NCI-H2171 (cell line): Measurements from ENCODE around the gene BCAN.
A peak's percentile ranks its signal among the peaks of the same experiment; 100 is the strongest.
"Not testable (repeated sequence)": the region's sequence is repeated elsewhere in the genome, so short reads cannot be mapped to it uniquely, and the experiment has no call there.

Experiments
- DNase-seq: peaks from one replicate; lab custom pipeline; 2025; lab: John Stamatoyannopoulos, UW

The BCAN gene

GRCh38 chr1:156616463-156616862 lies 25.5 kb upstream of the BCAN start:
- no peak for DNase-seq

DNA sequence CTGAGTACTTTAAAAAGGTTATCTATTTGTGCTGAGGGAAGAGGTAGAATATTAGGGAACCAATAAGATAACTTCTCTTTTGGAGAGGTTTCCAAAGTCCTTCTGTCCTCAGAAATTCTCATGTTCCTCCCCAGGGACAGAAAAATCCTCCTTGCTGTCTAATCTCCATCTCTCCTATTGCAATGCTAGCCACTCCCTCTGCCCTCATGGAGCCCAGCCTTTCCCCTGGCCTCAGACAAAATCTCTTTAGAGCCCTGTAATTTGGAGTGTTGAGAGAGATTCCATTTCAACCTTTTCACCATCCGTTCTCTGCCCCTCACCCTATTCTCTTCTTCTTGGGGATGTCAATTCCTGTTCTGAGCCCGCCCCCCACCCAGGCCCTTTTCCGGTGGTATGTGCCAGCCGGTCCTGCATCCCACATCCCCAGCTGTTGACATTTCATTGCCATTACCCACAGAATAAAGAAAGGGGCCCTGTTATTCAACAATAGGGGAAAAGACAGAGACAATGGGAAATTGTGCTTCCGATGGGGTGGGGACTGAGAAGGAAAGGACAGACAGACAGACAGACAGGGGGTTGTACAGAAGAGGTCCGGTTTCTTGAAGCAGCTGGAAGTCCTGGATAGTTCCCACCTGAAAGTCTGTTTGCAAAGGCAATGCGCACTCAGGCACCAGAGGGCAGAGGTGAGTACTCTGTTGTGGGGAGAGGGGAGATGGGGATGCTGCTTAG lies 22.9 kb upstream of the BCAN start, which contains the start of gene HAPLN2:
Gene HAPLN2, plus strand, starts transcription at position 563 of the 729 bp plus-strand sequence. CDS start 4,076 bp downstream, outside the sequence.
- DNase-seq, result no peak

- DNase-seq, result no peak
Observed at GRCh38 chr1:156619582-156619955, 22.3 kb upstream of the BCAN start.

DNA sequence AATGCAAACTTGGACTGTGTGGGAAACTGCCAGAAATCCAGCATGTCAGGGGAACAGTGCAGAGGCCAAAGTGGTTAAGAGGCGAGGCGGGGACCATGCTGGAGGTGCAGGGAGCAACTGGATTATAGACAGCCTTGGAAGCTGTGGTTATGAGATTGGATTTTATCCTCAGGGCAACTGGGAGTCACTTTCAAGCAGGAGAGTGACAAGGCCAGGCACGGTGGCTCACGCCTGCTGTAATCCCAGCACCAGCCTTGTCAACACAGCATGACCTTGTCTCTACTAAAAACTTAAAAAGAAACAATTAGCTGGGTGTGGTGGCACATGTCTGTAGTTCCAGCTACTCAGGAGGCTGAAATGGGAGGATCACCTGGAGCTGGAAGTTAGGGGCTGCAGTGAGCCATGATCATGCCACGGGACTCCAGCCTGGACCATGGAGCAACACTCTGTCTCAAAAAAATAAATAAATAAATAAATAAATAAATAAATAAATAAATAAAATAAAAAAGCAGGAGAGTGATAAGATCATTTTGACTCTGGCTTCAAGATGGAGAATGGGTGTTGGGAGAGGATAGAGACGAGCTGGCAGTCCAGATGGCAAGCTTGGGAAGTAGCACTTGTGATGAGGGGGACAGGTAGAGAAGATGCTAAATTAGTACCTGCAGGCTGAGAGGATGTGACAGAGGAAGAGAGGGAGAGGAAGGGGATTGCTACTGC lies 19.2 kb upstream of the BCAN start:
- DNase-seq, result no peak

DNA sequence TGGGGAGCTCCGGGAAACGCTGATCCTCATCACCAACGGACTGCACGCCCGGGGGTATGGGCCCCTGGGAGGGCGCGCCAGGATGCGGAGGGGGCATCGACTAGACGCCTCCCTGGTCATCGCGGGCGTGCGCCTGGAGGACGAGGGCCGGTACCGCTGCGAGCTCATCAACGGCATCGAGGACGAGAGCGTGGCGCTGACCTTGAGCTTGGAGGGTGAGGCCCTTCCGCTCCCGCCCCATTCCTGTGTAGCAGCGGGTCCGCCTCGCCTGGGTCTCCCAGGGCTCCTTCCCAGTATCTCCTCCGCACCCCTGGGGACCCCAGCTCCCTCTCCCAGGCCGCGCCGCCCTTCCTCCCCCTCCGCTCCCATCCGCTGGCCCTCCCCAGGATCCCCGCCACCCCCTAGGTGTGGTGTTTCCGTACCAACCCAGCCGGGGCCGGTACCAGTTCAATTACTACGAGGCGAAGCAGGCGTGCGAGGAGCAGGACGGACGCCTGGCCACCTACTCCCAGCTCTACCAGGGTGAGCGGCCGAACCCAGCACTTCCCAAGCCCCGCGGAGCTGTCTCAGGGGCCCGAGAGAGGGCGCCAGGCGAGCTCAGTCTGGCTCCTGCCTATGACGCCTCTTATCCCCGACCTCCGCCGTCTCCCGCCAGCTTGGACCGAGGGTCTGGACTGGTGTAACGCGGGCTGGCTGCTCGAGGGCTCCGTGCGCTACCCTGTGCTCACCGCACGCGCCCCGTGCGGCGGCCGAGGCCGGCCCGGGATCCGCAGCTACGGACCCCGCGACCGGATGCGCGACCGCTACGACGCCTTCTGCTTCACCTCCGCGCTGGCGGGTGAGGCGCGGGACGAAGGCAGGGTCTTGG lies 17.7 kb upstream of the BCAN start:
- DNase-seq, result no peak

GRCh38 chr1:156624814-156625435 lies 17.0 kb upstream of the BCAN start:
- no peak for DNase-seq

DNA sequence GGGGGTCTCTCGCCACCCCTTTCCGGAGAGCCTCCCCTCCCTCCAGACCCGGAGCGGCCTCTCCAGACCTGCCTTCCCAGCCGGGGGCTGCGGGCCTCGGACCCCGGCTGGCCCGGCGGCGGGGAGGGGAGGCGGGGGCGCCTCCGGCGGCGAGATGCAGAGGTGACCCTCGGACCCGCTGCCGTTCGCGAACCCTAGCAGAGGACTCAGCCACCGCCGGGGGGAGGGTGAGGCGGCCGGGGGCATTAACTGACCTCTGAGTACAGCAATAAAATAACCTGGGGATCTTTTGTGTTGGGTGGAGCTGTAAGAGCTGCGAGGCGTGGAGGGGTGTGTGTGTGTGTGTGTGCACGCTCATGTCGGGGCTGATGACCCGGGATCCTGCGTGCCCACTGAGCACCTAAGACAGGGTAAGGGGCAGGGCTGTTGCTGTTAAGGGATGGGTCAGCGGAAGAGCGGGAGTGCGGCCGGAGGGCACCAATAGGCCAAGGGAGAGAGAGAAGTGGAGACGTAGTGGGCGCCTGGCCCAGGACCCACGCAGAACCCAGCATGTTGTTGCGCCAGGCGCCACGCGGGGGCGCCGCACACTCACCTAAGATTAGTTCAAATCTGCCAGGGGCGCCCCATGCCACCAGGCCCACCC lies 16.4 kb upstream of the BCAN start:
- no peak for DNase-seq

GRCh38 chr1:156626079-156626438 lies 15.9 kb upstream of the BCAN start:
- DNase-seq, result no peak

DNA sequence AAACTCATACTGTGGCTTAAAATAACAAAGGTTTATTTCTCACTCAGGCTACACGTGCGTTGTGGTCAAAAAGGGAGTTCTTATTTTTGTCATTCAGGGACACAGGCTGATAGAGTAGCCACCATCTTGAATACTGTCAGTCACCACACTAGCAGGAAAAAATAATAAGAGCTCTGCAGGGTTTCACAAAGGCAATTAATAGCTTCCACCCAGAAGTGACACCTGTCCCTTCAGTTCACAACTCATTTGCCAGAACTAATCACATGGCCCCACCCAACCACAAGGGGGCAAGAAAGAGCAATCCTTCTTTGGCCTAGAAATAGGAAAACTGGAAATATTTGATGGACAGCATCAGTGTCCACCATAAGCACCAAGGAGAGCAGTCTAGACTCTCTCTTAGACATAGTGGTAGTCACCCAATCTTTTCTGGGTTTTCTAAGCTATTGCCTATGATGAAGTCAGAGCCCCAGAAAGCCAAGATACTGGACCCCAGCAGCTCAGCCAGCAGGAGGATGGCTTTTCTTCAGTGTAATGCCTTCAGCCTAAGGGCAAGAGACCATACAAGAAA lies 14.5 kb upstream of the BCAN start:
- DNase-seq, result peak; percentile 66

GRCh38 chr1:156629823-156630449 lies 12.0 kb upstream of the BCAN start:
- no peak for DNase-seq

GRCh38 chr1:156631152-156631551 lies 10.8 kb upstream of the BCAN start:
- not testable (repeated sequence) for DNase-seq

DNA sequence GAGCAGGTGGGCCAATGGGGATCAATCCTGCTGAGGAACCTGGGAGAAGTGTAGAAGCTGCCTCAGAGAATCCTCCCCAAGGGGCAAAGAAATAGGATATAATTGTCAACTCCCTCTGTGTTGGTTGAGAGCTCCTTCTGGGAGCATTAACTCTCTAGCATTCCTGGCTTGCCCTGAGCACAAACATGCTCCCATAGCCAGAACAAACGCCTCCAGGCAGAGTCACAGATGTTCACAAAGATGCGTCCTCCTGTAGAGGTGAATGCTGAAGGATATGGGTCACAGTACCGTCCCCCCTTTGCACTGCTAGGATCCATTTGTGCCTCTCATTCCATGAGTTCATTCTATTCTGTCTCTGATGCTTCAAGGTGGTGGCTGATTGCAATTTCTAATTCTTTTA lies 9.6 kb upstream of the BCAN start:
- no peak for DNase-seq

- DNase-seq, result no peak
Observed at GRCh38 chr1:156638189-156638985, 3.5 kb upstream of the BCAN start.

DNA sequence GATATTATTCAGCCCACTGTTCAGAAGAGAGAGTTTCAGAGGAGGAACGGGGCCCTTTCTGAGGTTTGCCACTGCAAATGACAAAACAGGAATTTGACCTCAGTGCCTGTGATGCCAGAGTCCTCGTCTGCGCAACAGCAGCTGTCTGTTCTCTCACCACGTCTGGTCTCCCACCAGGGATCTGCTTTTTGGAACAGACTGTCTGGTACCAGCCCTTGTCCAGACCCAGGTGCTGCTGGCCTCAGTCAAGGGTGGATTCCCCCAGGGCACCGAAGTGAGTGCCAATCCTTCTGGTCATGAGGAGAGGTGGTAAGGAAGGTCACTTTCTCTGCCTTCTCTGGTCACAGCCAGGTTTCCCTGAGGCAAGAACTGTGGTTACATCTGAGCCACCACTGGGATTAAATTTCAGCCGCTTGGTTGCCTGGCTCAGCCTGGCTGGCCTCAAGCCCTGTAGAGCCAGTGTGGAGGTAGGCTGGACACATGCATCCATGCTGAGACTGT lies 2.3 kb upstream of the BCAN start:
- no peak for DNase-seq

DNA sequence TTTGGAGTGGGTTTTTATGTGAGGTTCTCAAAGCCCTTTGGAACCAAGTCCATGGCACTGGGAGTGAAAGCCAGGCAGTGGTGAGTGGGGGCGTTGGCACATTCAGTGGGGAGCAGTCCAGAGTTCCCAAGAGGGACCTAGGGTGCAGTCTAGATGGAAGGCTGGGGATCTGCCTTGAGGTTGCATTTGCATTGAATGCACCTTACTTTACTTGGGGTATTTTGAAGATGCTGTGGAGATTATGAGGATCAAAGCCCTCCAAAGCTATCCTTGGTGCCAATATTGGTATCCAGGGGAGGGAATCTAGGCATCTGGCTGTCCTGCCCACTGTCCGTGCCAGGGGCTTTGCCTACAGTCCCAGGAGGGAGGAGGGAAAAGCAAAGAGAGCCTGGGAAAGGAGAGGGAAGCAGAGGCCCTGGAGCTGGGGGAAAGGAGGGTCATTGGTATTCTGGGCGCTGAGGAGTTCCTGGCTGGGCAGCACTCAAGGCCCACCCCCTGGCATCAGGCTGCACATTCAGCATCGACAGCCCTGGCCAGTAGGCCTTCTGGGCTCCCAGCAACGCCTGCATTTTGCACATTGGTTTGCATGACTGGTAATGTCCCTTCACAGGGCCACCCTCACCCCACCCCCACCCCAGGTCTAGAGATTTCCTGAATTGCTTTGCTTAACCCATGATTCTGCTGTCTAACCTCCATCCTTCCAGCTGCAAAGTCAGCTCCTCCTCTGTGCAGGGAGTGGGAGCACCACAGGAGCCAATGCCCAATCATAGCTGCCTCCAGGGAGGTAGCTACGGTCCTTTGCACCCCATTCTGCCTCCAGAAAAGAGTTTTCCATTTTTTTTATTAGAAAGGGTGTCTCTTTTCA lies 843 bp upstream of the BCAN start:
- no peak for DNase-seq

DNA sequence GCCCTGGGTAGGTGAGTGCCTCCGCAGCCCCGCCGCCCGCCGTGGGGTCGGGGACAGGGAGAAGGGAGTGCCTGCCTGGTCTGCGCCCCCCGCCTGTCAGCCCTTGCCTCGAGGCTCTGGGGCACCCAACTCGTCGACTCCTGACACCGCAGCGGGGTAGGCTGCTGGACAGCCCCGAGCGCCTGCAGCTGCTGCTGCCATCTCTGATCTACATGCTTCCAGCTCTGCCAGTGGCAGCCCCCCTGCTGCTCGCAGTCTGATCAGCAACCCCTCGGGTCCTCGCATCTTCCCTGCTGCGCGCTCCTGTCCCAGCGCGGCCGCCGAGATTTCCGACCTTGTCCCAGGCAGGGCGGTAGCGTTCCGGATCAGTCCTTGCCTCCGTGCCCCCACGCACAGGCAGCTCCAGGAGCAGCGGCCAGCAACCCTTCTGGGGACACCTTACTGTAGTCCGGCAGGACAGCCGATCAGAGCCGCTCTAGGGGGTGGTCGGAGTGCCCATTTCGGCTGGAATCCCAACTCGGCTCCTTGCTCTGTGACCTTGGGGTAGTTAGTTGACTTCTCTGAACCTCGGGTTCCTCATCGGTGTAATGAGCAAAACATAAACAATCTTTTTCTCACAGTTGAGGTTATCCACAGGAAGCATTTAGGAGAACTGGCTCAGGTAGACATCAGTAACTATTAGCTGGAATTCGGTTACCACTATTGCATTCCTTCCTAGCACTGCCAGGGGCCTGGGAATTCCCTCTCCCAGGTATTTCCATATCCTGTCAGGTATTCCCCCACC lies 540 bp downstream of the BCAN start:
- DNase-seq, result no peak

DNA sequence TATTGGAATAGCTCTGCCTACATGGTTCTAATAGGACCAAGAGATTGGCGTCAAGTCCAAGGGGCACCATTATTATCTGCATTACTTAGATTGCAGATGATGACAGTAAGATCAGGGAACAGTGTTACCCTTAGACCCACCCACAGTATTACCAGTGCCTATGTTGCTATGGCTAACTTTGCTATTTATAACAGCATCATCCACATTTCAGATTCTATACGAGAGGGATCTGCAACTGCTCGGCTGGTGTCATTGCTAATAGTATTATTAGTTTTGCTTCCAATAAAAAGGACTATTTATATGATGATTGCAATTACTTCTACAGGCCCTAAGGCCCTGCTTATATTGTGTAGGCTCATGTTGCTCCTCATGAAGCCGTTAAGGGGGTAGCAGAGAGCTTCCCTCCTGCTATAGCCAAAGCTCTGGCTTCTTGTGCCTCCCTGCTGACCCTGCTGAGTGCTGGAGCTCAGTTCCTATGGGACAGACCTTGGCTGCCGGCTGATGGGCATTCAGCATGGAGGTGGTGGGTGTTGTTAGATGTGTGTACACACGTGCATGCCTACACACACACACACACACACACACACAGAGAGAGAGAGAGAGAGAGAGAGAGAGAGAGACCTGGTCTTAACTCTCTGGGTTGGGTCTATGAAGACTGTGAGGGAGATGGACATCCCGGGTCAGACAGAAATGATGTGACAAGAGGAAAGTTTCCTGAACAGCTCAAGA lies 1.3 kb downstream of the BCAN start:
- DNase-seq, result no peak

- DNase-seq, result no peak
Observed at GRCh38 chr1:156643778-156644092, 1.8 kb downstream of the BCAN start.
